Heart right ventricle (tissue), 16 donors: Measurements from ENCODE around the gene SPRY1. TPM values are rescaled to one million over a fixed set of nuclear protein-coding genes. Genes with fewer than 3 reads are reported as not detected.
A peak's percentile ranks its signal among the peaks of the same experiment; 100 is the strongest.

ENCODE experiments used
- ATAC-seq, 8 donors: fragments of 200-7000 bp; cut with Tn5 transposase; one replicate each; pipeline ENCODE4 v1.9.1; 2020; ENCODE audit warnings: mild to moderate bottlenecking in 8 of 8, moderate library complexity in 8 of 8, moderate number of reproducible peaks in 1 of 8
- DNase-seq, 2 donors: peaks; one replicate each; pipeline ENCODE4 v3.0.0-alpha.2; 2020
- H3K27ac ChIP-seq, 10 donors: fragments of 200-600 bp; sonication (generic) in 2 of 10; one replicate each; pipeline versions ENCODE4 v1.5.0 to v1.8.0; 2020 to 2022; ENCODE audit warnings: mild to moderate bottlenecking in 3 of 10
- H3K27me3 ChIP-seq, 7 donors: fragments of 200-600 bp; one replicate each; pipeline ENCODE4 v1.8.0; 2021 to 2022; ENCODE audit warnings: mild to moderate bottlenecking in 2 of 7
- H3K36me3 ChIP-seq, 9 donors: fragments of 200-600 bp; sonication (generic) in 1 of 9; one replicate each; pipeline versions ENCODE4 v1.5.0 to v1.8.0; 2020 to 2022; ENCODE audit warnings: mild to moderate bottlenecking in 2 of 9
- H3K4me1 ChIP-seq, 9 donors: fragments of 200-600 bp; sonication (generic) in 1 of 9; one replicate each; pipeline versions ENCODE4 v1.5.0 to v1.8.0; 2020 to 2022; ENCODE audit warnings: mild to moderate bottlenecking in 4 of 9
- H3K4me3 ChIP-seq, 10 donors: fragments of 200-600 bp; sonication (generic) in 2 of 10; one replicate each; pipeline versions ENCODE4 v1.5.0 to v1.8.0; 2020 to 2022; ENCODE audit warnings: mild to moderate bottlenecking in 7 of 10, moderate library complexity in 2 of 10
- H3K9me3 ChIP-seq, 11 donors: fragments of 200-600 bp in 10 of 11; sonication (generic) in 2 of 11; one replicate each; pipeline versions ENCODE4 v1.5.0 to v1.8.0; 2013 to 2022; ENCODE audit warnings: mild to moderate bottlenecking in 2 of 11, control low read depth in 1 of 11, moderate library complexity in 1 of 11
- WGBS, 2 donors: extraction: QIAGEN DNeasy Blood & Tissue Kit; methylation state at CpG; one replicate each; pipeline ENCODE4 v1.1.7; 2013; ENCODE audit warnings: inconsistent platforms in 1 of 2; 5-methylcytosine and 5-hydroxymethylcytosine counted together
- intact Hi-C, 10 donors: fragments of 100-400 bp; cut with DNase I; formaldehyde crosslinking; loops; one replicate each; pipeline versions ENCODE4 v1.11.1 to v1.14.2; 2022
- polyA plus RNA-seq, 2 donors: library from polyadenylated mRNA; stranded (reverse); fragments of 200-250 nt; gene quantifications; one replicate each; pipeline ENCODE4 v1.2.3, GENCODE V29; 2013
- total RNA-seq, 10 donors: library from RNA; stranded (reverse); fragmentation: NEBNext Ultra II Directional in 3 of 10; extraction: Animal tissue kit (Norgen Biotek cat#: 25700) in 3 of 10; gene quantifications; one replicate each; pipeline versions ENCODE4 v1.2.1 to v1.2.4, GENCODE V29; 2021 to 2023
- TF ChIP-seq, protein P1 (sequence below), 9 donors: fragments of 200-600 bp; sonication (generic) in 2 of 9; IDR thresholded peaks; one replicate each; pipeline versions ENCODE4 v1.5.0 to v1.8.0; 2021 to 2022; ENCODE audit warnings: antibody characterized with exemption in 9 of 9, mild to moderate bottlenecking in 5 of 9, moderate library complexity in 1 of 9
- donor health status: Arrhythmogenic right ventricular cardiomyopathy.
- donor health status: ischemic (EF 13 %, LVEDD 7.1; RV severe dilation, severe dysfunction).
- donor health status: healthy with polysubstance abuse.
- donor health status: DM: no; HTN: yes; CAD: no.
- donor health status: DM: no; HTN: no; CAD: no.
- donor health status: ischemic (EF 25% LVEDD 6.9; RV normal size, moderate dysfunction).
- donor health status: ischemic (EF 25% LVEDD 5.7; RV mildly dilated, moderate dysfunction).
- donor health status: healthy.
- donor health status: DM: yes; HTN: yes; CAD: no.
- donor health status: Ischemic cardiomyopathy.
- donor health status: ischemic (EF 35%, LVEDD 5.7; RV mildly dilated, moderate dysfunction).
- donor health status: nonischemic (EF 11% LVEDD 7.7; RV severe dilation, severe dysfunction).
- donor health status: DM: yes; HTN: yes; CAD: no.
- donor health status: PGD.
- donor health status: ischemic (EF 29% LVEDD 5.4; RV normal size, mild dysfunction).
- donor health status: nonischemic (EF 23%, LVEDD 6.1; RV moderate dilation, normal function).

Gene SPRY1
- total and polyA plus RNA-seq, 12 donors = 21.6 to 61.7 (median 37.4) TPM

DNA sequence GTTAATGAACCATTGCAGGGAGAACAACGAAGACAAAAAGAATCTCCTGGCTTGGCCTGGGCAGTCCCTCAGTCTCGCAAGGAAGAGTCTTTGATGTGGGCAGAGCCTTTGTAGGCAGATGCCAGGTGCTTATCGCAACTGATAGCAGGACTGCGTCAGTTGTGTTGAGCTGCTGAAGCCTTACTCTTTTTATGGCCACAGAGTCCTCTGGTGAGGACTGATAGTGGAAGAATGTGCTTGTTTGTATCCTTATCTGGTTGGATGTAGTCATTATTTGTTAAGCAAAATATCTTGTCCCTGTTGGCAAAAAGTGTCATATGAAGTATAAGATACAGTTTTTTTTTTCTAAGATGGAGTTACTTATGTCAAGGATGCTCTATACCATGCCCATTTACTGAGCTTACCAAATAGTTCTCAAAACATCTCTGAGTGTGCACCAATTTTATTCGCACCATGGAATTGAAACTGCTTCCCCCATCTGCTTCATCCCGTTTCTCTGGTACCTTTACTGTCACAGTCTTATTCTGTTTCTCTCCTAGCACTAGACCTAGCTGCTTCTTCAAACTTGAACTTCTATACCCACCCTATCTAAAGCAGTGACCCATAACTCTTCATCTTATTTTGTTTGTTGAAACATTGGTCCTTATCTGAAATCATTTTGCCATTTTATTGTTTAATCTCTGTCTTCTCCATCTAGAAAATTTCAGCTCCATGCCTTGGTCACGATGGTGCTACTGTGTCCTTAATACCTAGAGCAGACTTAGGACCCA, 47.0 kb upstream of the SPRY1 start:
- DNase-seq = no peak
- no peaks in the 10 kb centered on the region for H3K36me3 ChIP-seq
- H3K27ac ChIP-seq = peak overlapping the region in 1 of 10 donors; percentile 23
- H3K27me3 ChIP-seq = no peaks in the 10 kb centered on the region
- intact Hi-C loops = loop anchor here in 3 of 10 donors (5.0 kb wide), 1 partner anchor 48 kb away; the partner anchor contains the start of gene SPRY1 (in 3 of the 3)
- TF ChIP-seq, protein P1, sequence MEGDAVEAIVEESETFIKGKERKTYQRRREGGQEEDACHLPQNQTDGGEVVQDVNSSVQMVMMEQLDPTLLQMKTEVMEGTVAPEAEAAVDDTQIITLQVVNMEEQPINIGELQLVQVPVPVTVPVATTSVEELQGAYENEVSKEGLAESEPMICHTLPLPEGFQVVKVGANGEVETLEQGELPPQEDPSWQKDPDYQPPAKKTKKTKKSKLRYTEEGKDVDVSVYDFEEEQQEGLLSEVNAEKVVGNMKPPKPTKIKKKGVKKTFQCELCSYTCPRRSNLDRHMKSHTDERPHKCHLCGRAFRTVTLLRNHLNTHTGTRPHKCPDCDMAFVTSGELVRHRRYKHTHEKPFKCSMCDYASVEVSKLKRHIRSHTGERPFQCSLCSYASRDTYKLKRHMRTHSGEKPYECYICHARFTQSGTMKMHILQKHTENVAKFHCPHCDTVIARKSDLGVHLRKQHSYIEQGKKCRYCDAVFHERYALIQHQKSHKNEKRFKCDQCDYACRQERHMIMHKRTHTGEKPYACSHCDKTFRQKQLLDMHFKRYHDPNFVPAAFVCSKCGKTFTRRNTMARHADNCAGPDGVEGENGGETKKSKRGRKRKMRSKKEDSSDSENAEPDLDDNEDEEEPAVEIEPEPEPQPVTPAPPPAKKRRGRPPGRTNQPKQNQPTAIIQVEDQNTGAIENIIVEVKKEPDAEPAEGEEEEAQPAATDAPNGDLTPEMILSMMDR (IDR thresholded peaks at IDR 0.05) = no peak
- no peak overlapping the region for H3K4me3 ChIP-seq
- H3K9me3 ChIP-seq = no peaks in the 10 kb centered on the region
- 59 to 61% methylated on average over 7 of the region's 7 CpGs for WGBS, 2 donors
- H3K4me1 ChIP-seq = peaks cover 0 to 52% (median 22%) of the 10 kb centered on the region in 9 donors
- peak in 6 of 8 donors; percentile 33 to 91 (median 78) for ATAC-seq

- no peaks in the 10 kb centered on the region for H3K36me3 ChIP-seq
- H3K4me3 ChIP-seq = no peak overlapping the region
- TF ChIP-seq, protein P1 (IDR thresholded peaks at IDR 0.05) = peak in 2 of 9 donors; percentile 16 to 31
- H3K27me3 ChIP-seq = no peaks in the 10 kb centered on the region
- DNase-seq = no peak
- 74 to 75% methylated on average over 5 of the region's 5 CpGs for WGBS, 2 donors
- peak in 3 of 8 donors; percentile 8 to 41 (median 29) for ATAC-seq
- H3K27ac ChIP-seq = peak overlapping the region in 1 of 10 donors; percentile 23
- H3K4me1 ChIP-seq = peaks cover 0 to 53% (median 22%) of the 10 kb centered on the region in 9 donors
- intact Hi-C loops = loop anchor here in 2 of 10 donors (5.0 kb wide), 1 partner anchor 47 kb away; the partner anchor contains the start of gene SPRY1 (in 2 of the 2)
- no peaks in the 10 kb centered on the region for H3K9me3 ChIP-seq
These were observed 46.4 kb upstream of the SPRY1 start for GRCh38 chr4:123350191-123350544.

DNA sequence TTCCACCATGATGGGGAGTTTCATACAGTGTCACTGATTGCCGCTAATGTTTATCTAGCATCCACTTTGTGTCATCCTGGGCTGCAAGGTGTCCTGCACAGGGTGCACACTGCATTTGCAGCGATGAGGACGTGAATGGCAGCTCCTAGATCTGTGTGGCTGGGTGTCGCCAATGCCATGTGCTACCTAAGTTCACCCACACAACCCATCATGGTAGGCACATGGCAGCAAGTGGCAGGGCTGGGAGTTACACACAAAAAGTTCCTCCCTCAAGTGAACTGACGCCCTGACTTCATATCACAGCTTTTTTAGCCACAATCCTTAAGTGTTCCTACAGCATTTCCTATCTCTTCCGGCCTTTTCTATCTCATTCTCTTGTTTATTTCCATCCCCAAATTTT, 45.9 kb upstream of the SPRY1 start:
- 96 to 99% methylated on average over 6 of the region's 6 CpGs for WGBS, 2 donors
- Histone ChIP-seq H3K4me1 (peaks cover 0 to 48% (median 22%) of the 10 kb centered on the region in 9 donors), H3K36me3 (no peaks in the 10 kb centered on the region), H3K27me3 (no peaks in the 10 kb centered on the region), H3K4me3 (no peak overlapping the region), H3K9me3 (no peaks in the 10 kb centered on the region), H3K27ac (peak overlapping the region in 1 of 10 donors; percentile 23)
- no peak for DNase-seq
- TF ChIP-seq, protein P1 (IDR thresholded peaks at IDR 0.05) = no peak
- intact Hi-C loops = loop anchor here in 2 of 10 donors (5.0 kb wide), 1 partner anchor 47 kb away; the partner anchor contains the start of gene SPRY1 (in 2 of the 2)
- no peak for ATAC-seq

DNA sequence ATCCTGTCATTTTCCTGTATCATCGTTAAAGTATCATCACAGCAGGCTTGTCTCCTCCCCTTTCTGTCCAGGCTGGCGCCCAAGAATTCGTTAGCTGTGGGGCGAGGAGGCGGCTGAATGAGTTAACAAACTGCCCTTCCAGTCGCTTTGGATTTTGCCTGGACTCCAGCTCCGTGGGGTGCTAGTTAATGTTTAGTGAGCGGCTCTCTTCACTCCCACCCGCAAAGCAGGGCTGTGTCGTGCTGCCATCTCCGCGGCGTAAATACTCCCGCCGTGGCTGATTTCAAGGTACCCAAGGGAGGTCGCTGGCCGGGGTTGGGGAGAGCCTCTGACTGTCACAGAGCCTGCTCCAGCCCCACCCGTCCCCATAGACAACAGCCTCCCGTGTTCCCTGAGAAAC, 44.9 kb upstream of the SPRY1 start:
- Histone ChIP-seq H3K27ac (peak overlapping the region in 7 of 10 donors; percentile 67 to 85 (median 74)), H3K9me3 (no peaks in the 10 kb centered on the region), H3K4me3 (no peak overlapping the region), H3K4me1 (peaks cover 0 to 38% (median 22%) of the 10 kb centered on the region in 9 donors), H3K27me3 (no peaks in the 10 kb centered on the region), H3K36me3 (no peaks in the 10 kb centered on the region)
- intact Hi-C loops = loop anchor here in 2 of 10 donors (5.0 kb wide), 1 partner anchor 46 kb away; the partner anchor contains the start of gene SPRY1 (in 2 of the 2)
- ATAC-seq (no peak), DNase-seq (no peak)
- TF ChIP-seq, protein P1 (IDR thresholded peaks at IDR 0.05) = no peak
- WGBS, 2 donors = 94 to 96% methylated on average over 19 of the region's 19 CpGs
